AG09319 (cell line): Measurements from ENCODE around the gene PIK3CB.
"Not testable (repeated sequence)": the region's sequence is repeated elsewhere in the genome, so short reads cannot be mapped to it uniquely, and the experiment has no call there.

Experiments
- DNase-seq: peaks from one replicate; pipeline ENCODE4 v3.0.0-alpha.2; 2010; ENCODE audit warnings: low read depth; ENCODE audit errors: extremely low read depth
- TF ChIP-seq, protein P1 (sequence below): IDR thresholded peaks from 2 replicates; pipeline ENCODE4 v1.5.1; 2011; ENCODE audit warnings: low read depth, mild to moderate bottlenecking, inconsistent platforms, low read length, moderate library complexity

PIK3CB gene

DNA sequence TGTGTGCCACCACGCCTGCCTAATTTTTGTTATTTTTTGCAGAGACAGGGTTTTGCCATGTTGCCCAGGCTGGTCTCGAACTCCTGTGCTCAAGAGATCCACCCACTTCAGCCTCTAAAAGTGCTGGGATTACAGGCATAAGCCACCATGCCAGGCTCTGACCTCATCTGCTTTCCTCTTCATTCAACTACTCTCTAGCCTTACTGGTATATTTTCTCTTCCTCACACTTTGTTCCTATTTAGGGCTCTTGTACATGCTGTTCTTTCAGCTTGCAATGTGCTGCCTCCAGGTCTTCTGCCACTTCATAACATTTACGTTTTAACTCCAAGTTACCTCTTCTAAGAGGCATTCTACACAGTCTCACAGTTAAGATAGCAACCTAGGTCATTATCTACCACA, 34.9 kb downstream of the PIK3CB start:
- TF ChIP-seq, protein P1, sequence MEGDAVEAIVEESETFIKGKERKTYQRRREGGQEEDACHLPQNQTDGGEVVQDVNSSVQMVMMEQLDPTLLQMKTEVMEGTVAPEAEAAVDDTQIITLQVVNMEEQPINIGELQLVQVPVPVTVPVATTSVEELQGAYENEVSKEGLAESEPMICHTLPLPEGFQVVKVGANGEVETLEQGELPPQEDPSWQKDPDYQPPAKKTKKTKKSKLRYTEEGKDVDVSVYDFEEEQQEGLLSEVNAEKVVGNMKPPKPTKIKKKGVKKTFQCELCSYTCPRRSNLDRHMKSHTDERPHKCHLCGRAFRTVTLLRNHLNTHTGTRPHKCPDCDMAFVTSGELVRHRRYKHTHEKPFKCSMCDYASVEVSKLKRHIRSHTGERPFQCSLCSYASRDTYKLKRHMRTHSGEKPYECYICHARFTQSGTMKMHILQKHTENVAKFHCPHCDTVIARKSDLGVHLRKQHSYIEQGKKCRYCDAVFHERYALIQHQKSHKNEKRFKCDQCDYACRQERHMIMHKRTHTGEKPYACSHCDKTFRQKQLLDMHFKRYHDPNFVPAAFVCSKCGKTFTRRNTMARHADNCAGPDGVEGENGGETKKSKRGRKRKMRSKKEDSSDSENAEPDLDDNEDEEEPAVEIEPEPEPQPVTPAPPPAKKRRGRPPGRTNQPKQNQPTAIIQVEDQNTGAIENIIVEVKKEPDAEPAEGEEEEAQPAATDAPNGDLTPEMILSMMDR, result no peak
- no peak for DNase-seq

DNA sequence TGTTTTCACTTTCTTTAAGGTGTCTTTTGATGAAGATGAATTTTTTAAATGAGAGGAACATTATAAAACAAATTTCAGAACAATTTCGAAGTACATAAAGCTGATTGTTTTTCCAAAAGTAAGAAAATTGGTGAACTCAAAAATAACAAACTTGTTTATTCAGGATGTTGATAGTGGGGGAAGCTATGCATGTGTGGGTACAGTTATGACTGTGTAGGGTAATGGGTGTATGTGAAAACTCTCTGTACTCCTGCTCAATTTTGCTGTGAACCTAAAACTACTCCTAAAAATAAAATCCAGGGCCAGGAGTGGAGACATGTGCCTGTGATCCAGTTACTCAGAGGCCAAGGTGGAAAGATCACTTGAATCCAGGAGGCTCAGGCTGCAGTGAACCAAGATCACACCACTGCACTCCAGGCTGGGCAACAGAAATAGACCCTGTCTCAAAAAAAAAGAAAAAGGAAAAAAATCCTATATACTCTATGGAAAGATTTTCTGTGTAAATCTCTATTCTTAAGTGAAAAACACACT, 37.2 kb downstream of the PIK3CB start:
- no peak for DNase-seq
- TF ChIP-seq, protein P1, result no peak

DNA sequence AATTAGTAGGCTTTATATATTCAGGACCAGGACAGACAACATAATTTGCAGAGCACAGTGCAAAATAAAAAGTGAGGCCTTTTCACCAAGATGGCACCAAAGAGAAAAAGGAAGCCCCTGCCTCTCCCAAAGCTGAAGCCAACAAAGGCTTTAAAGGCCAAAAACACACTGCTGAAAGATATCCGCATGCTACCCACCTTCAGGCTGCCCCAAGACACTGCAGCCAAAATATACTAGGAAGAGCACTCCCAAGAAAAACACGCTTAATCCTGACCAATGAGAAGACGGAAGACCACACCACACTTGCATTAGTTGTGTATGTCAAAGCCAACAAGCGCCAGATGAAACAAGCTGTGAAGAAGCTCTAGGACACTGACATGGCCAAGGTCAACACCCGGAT, 38.0 kb downstream of the PIK3CB start:
- no peak for DNase-seq
- TF ChIP-seq, protein P1, result no peak

DNA sequence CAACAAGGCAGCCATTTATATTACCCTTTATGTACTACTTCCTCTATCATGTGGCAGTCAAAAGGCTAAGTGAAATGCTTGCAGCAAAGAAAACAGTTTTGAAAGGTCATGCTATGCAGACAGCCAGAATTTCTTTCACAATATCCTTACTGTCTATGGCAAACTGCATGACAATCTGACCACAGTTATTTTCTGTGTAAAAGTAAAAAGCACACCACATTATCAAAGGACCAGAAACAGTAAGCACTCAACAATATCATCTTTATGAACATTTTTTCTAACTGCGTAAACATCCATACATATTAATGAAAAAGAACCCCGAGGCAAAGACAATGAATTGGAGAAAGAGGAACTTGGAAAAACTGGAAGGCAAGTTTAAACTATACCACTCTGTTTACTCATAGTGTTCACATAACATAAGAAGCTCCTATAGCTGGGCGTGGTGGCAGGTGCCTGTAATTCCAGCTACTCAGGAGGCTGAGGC, 47.9 kb downstream of the PIK3CB start:
- TF ChIP-seq, protein P1, result no peak
- peak; percentile 49 for DNase-seq

DNA sequence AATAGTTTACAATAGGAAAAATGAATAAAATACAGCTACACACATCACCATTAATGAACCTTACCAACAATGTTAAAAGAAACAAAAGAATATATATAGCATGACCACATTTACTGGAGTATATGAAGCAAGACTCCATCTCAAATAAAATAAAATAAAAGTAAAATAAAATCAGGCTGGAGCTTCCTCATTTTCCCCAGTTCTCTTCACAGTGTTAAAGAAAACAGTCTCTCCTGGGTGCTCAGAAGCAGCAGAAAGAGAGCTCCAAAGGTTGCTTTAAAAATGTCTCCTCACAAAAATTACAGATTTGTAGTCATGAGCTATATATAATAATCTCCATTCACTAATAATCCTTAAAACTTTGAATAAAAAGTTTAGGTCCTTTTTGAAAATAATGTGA, 48.8 kb downstream of the PIK3CB start:
- TF ChIP-seq, protein P1, result no peak
- DNase-seq, result no peak

DNA sequence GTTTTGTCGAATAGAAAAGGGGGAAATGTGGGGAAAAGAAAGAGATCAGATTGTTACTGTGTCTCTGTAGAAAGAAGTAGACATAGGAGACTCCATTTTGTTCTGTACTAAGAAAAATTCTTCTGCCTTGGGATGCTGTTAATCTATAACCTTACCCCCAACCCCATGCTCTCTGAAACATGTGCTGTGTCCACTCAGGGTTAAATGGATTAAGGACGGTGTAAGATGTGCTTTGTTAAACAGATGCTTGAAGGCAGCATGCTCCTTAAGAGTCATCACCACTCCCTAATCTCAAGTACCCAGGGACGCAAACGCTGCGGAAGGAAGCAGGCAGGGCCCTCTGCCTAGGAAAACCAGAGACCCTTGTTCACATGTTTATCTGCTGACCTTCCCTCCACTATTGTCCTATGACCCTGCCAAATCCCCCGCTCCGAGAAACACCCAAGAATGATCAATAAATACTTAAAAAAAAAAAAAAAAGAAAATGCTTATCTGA, 49.3 kb downstream of the PIK3CB start:
- not testable (repeated sequence) for DNase-seq

DNA sequence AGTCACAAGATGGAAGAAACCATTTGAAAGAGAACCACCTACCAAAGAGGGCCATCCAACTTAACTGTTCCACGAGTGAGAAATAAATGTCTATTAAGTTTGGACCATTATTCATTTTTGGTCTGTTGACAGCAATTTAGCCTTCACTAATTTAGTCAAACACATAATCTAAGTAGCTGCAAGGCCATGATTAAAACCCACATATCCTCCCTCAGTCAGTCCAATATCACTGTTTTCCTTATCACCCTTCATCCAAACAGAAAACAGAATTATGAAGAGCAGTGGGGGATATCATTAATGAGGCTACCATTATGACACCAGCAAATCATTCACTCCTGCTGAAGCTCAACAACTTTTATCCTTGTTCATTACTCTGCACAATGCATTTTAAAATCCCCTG, 52.0 kb downstream of the PIK3CB start:
- no peak for DNase-seq

More for the DNA sequence above, 52.0 kb downstream of the PIK3CB start:
- TF ChIP-seq, protein P1, result no peak
